Fibroblast of lung (primary cell): Measurements from ENCODE around the gene KATNAL2.

Experiments used
- CTCF ChIP-seq, 2 donors: IDR thresholded peaks in 1 of 2; conservative IDR thresholded peaks in 1 of 2; 1 replicate in 1 of 2; 2 replicates in 1 of 2; pipeline ENCODE4 v1.5.1; 2011 to 2012; ENCODE audit warnings: low read length in 2 of 2, control low read depth in 1 of 2, inconsistent platforms in 1 of 2, low read depth in 1 of 2, mild to moderate bottlenecking in 1 of 2
- EZH2 ChIP-seq: IDR thresholded peaks from 2 replicates; pipeline ENCODE4 v1.5.1; 2012; ENCODE audit warnings: low read length, control low read depth, mild to moderate bottlenecking; ENCODE audit errors: missing control alignments

GRCh38 chr18:47081578-47081977 lies 164.2 kb downstream of the KATNAL2 start:
- no peak for TF ChIP-seq CTCF (conservative IDR thresholded peaks at IDR 0.05 in 1 of 2, IDR thresholded peaks at IDR 0.05 in 1 of 2; ENCODE audit: low read depth in 1 of 2, low read length in 2 of 2)
- TF ChIP-seq EZH2 = no peak
